ENCODE measurements around the gene AFAP1.

The AFAP1 gene

DNA sequence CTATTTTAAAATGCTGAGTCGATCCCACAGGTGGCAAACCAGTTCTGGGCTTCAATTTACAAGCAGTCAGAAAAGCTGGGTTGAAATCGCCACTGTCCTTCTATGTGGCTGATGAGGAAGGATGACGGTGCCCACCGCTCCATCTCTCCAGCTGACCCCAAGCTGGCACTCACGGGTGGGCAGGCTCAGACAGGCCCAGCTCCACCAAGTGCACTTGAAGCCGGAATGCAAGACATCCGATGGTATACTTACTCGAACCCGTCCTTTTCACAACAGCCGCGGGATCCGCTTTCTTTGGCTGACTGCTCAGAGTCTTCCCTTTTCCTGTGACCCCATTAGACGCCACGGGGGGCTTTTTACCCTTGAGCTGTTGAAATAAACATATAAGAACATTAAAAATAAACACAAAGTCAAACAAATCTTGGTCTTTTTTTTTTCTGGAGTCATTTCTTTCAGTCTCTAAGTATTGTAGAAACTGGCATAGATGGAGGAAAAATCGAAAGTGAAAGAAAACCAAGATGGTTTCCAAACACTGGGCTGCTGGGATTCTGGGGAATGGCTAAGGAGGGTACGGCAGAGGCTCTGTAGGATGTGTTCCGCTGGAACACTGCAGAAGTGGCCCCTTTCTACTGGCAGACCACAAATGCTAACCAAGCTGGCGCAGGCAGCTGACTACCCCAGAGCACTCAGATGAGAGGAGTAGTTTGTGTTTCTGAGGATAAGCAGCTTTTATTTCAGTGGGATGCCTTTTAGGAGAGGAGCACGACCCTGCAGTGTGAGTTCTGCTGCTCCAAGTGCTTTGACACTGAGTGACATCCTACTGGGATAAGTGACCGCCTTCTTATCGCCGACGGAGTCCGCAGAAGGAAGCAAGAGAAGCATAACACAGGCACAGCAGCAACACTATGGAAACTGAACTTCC lies 160.9 kb downstream of the AFAP1 start:
- Mint-ChIP-seq H3K4me1 (peaks cover 32% of the 10 kb centered on the region), H3K4me3 (no peak overlapping the region), H3K27ac (no peak overlapping the region), H3K9me3 (no peaks in the 10 kb centered on the region), H3K27me3 (no peaks in the 10 kb centered on the region)
- DNase-seq: no peak
- ATAC-seq: no peak

DNA sequence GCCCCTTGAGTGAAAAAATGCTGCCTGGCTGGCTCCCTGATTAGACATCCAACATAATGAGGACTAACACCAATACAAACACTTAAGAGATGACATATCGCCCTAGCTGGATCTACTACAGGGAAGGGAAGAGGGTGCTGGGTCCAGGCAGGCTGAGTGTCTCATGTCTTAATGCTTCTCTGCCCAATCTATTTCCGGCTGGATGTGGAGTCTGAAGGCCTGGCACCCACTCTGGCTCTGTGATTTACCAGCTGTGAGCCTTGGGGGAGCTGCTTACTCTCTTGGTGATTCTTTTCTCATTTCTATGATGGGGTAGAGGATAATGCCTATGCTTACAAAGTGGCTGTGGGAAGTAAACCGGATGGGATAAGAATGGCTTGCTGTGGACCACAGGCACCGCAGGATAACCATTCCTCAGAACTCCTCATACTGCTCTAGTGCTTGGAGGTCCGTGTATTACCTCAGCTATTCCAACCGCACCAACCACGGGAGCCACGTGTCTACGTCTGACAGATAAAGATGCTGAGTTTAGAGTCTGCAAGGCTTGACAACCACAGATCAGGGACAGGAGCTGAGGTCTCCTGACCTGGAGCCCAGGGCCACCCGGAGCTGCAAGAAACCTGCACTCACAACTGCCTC lies 161.7 kb downstream of the AFAP1 start:
- Mint-ChIP-seq H3K27me3 (no peaks in the 10 kb centered on the region), H3K4me1 (peaks cover 33% of the 10 kb centered on the region), H3K4me3 (no peak overlapping the region), H3K9me3 (no peaks in the 10 kb centered on the region), H3K27ac (peak overlapping the region in 1 of 2 donors; percentile 2)
- ATAC-seq (no peak), DNase-seq (no peak)

DNA sequence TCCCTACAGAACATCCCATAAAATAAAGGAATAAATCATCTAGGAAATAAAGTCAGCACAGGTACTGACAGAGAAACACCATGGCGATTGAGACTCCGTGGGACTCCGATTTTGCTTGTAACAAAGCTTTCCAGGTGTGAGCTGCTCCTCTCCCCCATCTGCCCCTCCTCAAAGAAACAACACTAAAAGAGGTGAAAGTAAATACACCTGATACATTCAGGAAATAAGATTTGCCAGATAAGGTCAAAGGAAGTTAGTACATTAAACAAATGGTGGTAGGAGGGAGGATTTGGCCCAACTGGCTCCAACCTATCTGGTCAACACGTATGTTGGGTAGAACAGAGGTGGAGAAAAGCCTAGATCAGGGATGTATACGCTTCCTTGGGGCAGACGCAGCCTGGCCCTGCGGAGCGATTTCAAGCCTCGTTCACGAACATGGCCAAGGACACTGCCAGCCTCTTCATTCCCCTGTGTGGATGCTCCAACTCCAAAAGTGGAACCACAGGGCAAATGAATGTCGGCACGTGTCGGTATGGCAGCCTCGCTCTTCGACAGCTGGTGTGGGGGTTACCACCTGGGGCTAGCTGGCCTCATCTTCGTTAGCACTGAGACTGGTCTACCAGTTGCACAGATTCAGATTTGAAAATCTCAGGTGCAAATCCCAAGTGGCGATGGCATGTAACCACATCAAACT lies 162.5 kb downstream of the AFAP1 start:
- peaks cover 39% of the 10 kb centered on the region for H3K4me1 Mint-ChIP-seq
- DNase-seq (no peak), ATAC-seq (no peak)
- H3K27me3 Mint-ChIP-seq: no peaks in the 10 kb centered on the region
- H3K27ac Mint-ChIP-seq: no peak overlapping the region
- no peaks in the 10 kb centered on the region for H3K9me3 Mint-ChIP-seq
- no peak overlapping the region for H3K4me3 Mint-ChIP-seq

DNA sequence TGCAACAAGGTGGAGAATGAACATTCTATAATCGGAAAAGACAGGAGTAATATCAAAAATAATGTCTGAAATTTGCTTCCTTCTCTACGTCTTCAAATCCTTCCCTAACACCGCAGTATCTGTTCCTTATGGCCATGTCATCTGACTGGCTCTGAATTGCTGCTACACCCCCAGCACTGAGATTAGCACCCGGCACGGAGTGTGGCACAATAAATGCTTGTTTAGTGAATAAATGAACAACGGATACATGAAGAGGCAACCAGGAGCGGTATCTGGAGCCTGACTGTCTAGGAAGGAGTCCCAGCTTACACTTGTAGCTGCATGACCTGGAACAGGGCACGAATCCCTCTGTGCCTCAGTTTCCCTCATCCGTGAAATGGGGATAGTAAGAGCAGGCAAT lies 164.3 kb downstream of the AFAP1 start:
- peaks cover 39% of the 10 kb centered on the region for H3K4me1 Mint-ChIP-seq
- no peaks in the 10 kb centered on the region for H3K9me3 Mint-ChIP-seq
- no peak for DNase-seq
- H3K27me3 Mint-ChIP-seq: no peaks in the 10 kb centered on the region
- no peak overlapping the region for H3K4me3 Mint-ChIP-seq
- ATAC-seq: no peak
- no peak overlapping the region for H3K27ac Mint-ChIP-seq

- Mint-ChIP-seq H3K27me3 (no peaks in the 10 kb centered on the region), H3K4me1 (peaks cover 43% of the 10 kb centered on the region), H3K4me3 (no peak overlapping the region), H3K9me3 (no peaks in the 10 kb centered on the region), H3K27ac (peak overlapping the region in 1 of 2 donors; percentile 37)
- ATAC-seq (no peak), DNase-seq (no peak)
These were observed 165.1 kb downstream of the AFAP1 start for GRCh38 chr4:7774301-7775294.

DNA sequence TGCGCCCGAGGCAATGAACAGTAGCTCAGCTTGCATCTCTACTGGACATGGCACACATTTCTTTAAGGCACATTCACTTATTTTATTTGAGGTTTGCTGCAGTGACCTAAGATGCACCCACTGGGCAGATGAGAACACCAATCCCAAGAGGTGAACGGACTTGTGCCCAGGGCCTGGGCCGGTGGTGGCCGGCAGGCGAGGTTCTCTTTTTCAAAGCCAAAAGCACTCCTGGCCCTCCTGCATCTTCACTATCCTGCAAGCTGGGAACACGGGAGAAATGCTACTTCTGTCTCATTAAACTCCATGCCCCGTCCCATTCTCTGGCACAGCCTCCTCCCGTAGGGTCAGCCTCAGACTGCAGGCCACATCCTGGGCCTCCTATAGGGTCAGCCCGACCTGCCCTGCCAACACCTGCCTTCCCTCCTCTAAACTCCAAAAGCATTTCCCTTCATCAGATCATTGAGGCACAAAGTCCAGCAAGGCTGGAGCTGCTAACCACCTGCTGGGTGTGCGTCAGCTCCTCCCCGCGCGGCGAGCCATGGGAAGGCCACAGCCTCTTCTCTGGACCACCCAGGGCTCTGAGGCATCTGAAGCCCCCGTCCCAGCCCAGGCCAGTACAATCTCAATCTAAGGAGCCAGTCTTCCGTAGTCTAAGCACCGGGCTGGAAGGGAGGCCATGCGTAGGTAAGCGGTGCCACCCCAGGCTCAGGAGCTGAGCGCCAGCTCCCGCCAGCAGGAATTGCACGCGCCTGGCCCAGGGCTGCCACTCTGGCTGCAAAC lies 166.1 kb downstream of the AFAP1 start:
- no peaks in the 10 kb centered on the region for H3K27me3 Mint-ChIP-seq
- H3K27ac Mint-ChIP-seq: no peak overlapping the region
- ATAC-seq (no peak), DNase-seq (no peak)
- no peak overlapping the region for H3K4me3 Mint-ChIP-seq
- H3K4me1 Mint-ChIP-seq: peaks cover 33% of the 10 kb centered on the region
- no peaks in the 10 kb centered on the region for H3K9me3 Mint-ChIP-seq

GRCh38 chr4:7772711-7773385 lies 166.8 kb downstream of the AFAP1 start:
- Mint-ChIP-seq H3K4me3 (no peak overlapping the region), H3K27me3 (no peaks in the 10 kb centered on the region), H3K27ac (peak overlapping the region in 1 of 2 donors; percentile 92), H3K4me1 (peaks cover 33% of the 10 kb centered on the region), H3K9me3 (no peaks in the 10 kb centered on the region)
- ATAC-seq (no peak), DNase-seq (no peak)

- Mint-ChIP-seq H3K4me3 (no peak overlapping the region), H3K27me3 (no peaks in the 10 kb centered on the region), H3K27ac (peak overlapping the region; percentile 10 to 88), H3K9me3 (no peaks in the 10 kb centered on the region), H3K4me1 (peaks cover 33% of the 10 kb centered on the region)
- DNase-seq (no peak), ATAC-seq (peak; percentile 33)
These were observed 167.8 kb downstream of the AFAP1 start for GRCh38 chr4:7771541-7772507.

DNA sequence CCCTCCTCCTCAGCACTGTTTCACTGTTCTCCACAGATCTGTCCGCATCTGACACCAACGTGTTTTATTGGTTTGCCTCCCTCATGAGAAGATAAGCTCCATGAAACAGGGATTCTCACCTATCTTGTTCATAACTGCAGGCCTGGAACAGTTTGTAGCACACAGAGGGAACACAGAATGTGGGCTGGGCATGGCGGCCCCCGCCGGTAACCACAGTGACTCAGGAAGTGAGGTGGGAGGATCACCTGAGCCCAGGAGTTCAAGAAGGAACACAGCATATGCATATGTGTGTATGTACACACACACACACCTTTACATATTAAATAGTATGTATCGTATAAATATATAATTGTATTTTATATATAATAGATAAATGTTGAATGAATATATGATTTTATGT lies 168.6 kb downstream of the AFAP1 start:
- Mint-ChIP-seq H3K27ac (peak overlapping the region; percentile 71 to 85), H3K9me3 (no peaks in the 10 kb centered on the region), H3K27me3 (no peaks in the 10 kb centered on the region), H3K4me1 (peaks cover 33% of the 10 kb centered on the region), H3K4me3 (no peak overlapping the region)
- DNase-seq (no peak), ATAC-seq (peak; percentile 64)

DNA sequence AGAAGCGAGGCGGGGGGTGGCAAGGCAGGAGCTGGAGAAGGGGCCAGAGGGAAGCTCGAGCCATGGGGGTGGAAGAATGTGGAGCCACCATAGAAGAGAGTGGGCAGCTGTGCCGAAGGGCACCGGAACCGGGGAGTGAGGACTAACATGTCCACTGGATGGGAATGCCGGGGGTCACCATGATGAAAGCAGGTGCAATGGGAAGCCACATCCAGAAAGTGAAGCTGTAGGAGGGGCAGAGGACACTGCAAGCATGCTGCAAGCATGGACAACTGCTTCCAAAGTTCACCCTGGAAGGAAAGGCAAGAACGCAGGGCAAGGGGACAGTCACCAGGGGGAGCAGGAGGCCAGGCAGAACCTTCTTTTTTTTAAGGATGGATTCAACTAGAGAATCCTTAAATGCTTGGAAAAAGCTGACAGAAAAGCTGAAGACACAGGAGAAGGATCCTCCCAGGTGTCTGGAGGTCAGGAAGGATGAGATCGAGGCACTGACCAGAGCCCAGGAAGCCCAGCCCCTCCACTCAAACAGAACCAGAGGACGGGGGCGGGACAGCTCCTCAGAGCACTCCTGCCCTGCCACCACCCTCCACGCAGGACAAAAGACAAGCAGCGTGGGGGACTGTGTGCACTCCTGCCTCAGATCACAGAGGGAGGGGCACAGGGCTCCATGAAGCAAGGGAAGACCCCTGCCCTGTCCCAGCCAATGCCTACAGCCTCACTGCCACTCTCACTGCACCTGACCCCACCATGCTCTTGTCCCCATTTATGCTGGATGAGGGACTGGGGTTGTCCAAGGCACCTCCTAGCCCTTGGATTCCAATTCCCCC lies 169.2 kb downstream of the AFAP1 start:
- no peak overlapping the region for H3K4me3 Mint-ChIP-seq
- no peak for DNase-seq
- no peaks in the 10 kb centered on the region for H3K27me3 Mint-ChIP-seq
- H3K4me1 Mint-ChIP-seq: peaks cover 33% of the 10 kb centered on the region
- peak; percentile 12 for ATAC-seq
- H3K9me3 Mint-ChIP-seq: no peaks in the 10 kb centered on the region
- peak overlapping the region; percentile 82 to 85 for H3K27ac Mint-ChIP-seq

GRCh38 chr4:7769396-7770223 lies 170.1 kb downstream of the AFAP1 start:
- H3K4me3 Mint-ChIP-seq: no peak overlapping the region
- H3K9me3 Mint-ChIP-seq: no peaks in the 10 kb centered on the region
- H3K27me3 Mint-ChIP-seq: no peaks in the 10 kb centered on the region
- ATAC-seq: no peak
- peaks cover 33% of the 10 kb centered on the region for H3K4me1 Mint-ChIP-seq
- peak overlapping the region; percentile 22 to 36 for H3K27ac Mint-ChIP-seq
- DNase-seq: no peak

GRCh38 chr4:7768736-7769135 lies 170.9 kb downstream of the AFAP1 start:
- Mint-ChIP-seq H3K27me3 (no peaks in the 10 kb centered on the region), H3K9me3 (no peaks in the 10 kb centered on the region), H3K4me1 (peaks cover 33% of the 10 kb centered on the region), H3K27ac (no peak overlapping the region), H3K4me3 (no peak overlapping the region)
- no peak for DNase-seq
- no peak for ATAC-seq
